ENCODE data around the gene CFAP20DC. TPM values are rescaled to one million over a fixed set of nuclear protein-coding genes. Genes with fewer than 3 reads are reported as not detected.
"Not testable (repeated sequence)": the region's sequence is repeated elsewhere in the genome, so short reads cannot be mapped to it uniquely, and the experiment has no call there.

The CFAP20DC gene
- total and polyA plus RNA-seq, 11 donors: 0.07 to 0.27 (median 0.11) TPM; not detected in 5

DNA sequence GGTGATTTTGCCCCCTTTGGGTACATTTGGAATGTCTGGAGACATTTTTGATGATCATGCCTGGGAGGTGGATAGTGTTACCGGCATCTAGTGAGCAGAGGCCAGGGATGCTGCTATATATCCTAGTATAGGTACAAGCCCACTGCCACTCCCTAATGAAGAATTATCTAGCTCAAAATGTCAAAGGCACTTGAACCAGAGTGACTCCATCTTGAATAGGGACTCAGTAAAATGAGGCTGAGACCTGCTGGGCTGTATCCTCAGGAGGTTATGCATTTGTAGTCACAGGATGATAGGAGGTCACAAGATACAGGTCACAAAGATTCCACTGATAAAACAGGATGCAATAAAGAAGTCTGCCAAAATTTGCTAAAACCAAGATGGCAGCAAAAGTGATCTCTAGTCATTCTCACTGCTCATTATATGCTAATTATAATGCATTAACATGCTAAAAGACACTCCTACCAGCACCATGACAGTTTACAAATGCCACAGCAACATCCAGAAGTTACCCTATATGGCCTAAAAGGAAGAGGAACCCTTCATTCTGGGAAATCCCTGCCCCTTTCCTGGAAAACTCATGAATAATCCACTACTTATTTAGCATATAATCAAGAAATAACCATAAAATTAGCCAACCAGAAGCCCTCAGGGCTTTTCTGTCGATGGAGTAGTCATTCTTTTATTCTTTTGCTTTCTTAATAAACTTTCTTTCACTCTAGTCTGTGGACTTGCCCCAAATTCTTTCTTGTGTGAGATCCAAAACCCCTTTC is 343.2 kb downstream of the CFAP20DC start:
- Histone ChIP-seq H3K27me3 (no peaks in the 10 kb centered on the region), H3K27ac (no peak overlapping the region), H3K4me3 (no peak overlapping the region), H3K36me3 (no peaks in the 10 kb centered on the region), H3K4me1 (no peaks in the 10 kb centered on the region), H3K9me3 (no peaks in the 10 kb centered on the region)
- WGBS, 4 donors: 86 to 94% (median 88%) methylated on average over 2 of the region's 2 CpGs
- intact Hi-C loops (cut with DNase I): no loop called here
- ATAC-seq (no peak), DNase-seq (no peak)
- TF ChIP-seq, protein P1, sequence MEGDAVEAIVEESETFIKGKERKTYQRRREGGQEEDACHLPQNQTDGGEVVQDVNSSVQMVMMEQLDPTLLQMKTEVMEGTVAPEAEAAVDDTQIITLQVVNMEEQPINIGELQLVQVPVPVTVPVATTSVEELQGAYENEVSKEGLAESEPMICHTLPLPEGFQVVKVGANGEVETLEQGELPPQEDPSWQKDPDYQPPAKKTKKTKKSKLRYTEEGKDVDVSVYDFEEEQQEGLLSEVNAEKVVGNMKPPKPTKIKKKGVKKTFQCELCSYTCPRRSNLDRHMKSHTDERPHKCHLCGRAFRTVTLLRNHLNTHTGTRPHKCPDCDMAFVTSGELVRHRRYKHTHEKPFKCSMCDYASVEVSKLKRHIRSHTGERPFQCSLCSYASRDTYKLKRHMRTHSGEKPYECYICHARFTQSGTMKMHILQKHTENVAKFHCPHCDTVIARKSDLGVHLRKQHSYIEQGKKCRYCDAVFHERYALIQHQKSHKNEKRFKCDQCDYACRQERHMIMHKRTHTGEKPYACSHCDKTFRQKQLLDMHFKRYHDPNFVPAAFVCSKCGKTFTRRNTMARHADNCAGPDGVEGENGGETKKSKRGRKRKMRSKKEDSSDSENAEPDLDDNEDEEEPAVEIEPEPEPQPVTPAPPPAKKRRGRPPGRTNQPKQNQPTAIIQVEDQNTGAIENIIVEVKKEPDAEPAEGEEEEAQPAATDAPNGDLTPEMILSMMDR (IDR thresholded peaks at IDR 0.05): no peak
- no peak for TF ChIP-seq POLR2A (IDR thresholded peaks at IDR 0.05)

DNA sequence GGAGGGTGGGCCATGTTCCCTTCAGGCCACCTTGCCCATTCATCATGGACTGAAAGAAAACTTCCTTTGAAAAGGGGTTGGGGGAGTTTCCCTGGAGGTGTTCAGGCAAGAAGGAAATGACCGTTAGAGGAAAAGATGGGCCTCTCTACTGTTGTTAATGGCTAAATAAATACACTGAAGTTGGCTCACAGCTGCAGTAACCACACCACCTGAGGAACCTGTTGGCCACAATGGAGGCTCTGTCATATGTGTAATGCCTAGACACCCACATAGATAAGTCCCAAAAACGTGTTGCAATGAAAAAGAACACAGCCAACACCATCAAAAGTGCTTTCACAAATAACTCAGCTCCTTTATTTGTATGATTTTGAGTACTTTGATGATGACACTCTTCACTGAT is 345.1 kb downstream of the CFAP20DC start:
- H3K27me3 ChIP-seq: no peaks in the 10 kb centered on the region
- H3K36me3 ChIP-seq: no peaks in the 10 kb centered on the region
- ATAC-seq (no peak), DNase-seq (no peak)
- WGBS, 4 donors: 44 to 73% (median 57%) methylated on average over 2 of the region's 2 CpGs
- intact Hi-C loops (cut with DNase I): no loop called here
- no peak overlapping the region for H3K4me3 ChIP-seq
- no peaks in the 10 kb centered on the region for H3K4me1 ChIP-seq
- no peaks in the 10 kb centered on the region for H3K9me3 ChIP-seq
- H3K27ac ChIP-seq: no peak overlapping the region
- TF ChIP-seq POLR2A (IDR thresholded peaks at IDR 0.05): no peak
- TF ChIP-seq, protein P1 (IDR thresholded peaks at IDR 0.05): no peak

DNA sequence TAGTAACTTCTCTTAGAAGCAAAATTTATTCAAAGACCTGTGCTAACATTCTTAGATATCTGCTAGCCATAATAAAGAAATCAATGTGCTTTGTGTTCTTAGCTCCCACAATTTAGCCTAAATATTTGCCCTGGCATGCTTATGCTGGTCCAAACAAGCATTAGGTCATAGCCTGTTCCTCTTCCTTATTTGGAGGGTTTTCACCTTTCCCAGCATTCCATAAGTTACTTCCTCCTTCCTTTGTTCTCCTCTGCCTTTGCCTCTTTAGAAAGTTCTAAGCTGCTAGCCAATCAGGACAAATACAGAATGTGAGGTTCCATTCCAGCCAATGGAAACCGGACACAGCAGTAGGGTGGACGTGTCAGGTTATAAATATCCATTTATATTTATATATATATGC is 345.5 kb downstream of the CFAP20DC start:
- WGBS, 4 donors: 82 to 85% (median 84%) methylated on average over 2 of the region's 2 CpGs
- intact Hi-C loops (cut with DNase I); ATAC-seq; H3K4me3 ChIP-seq; H3K27ac ChIP-seq; H3K27me3 ChIP-seq; DNase-seq; H3K9me3 ChIP-seq; H3K36me3 ChIP-seq; H3K4me1 ChIP-seq: not testable (repeated sequence)

DNA sequence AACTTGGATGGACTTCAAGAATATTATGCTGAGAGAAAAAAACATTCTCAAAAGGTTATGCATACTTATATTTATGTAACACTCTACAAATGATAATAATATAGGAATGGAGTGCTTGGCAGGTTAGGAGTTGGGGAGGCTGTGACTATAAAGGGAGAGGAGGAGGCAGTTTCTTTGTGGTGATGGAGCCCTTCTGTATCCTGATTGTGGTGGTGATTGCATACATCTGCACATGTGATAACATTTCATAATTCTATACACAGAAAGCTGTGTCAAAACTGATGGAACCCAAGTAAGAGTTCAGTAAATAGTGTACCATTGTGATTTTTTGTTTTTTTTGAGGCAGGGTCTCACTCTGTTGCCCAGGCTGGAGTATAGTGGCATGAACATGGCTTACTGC is 351.6 kb downstream of the CFAP20DC start:
- H3K9me3 ChIP-seq: peaks cover 0 to 5% (median 0%) of the 10 kb centered on the region in 12 donors

More for the DNA sequence above, 351.6 kb downstream of the CFAP20DC start:
- DNase-seq (no peak), ATAC-seq (no peak)
- Histone ChIP-seq H3K4me3 (no peak overlapping the region), H3K27me3 (no peaks in the 10 kb centered on the region), H3K36me3 (no peaks in the 10 kb centered on the region), H3K4me1 (no peaks in the 10 kb centered on the region), H3K27ac (no peak overlapping the region)
- intact Hi-C loops (cut with DNase I): no loop called here
- TF ChIP-seq, protein P1 (IDR thresholded peaks at IDR 0.05): no peak
- TF ChIP-seq POLR2A (IDR thresholded peaks at IDR 0.05): no peak
